Stimulated activated CD8-positive, alpha-beta memory T cell treated with anti-CD3 and anti-CD28 coated beads, Interleukin-7, amount 100 ng/mL, for 4 hours (primary cell): ENCODE measurements around the gene EPHA7.

ENCODE experiments used
- DNase-seq, 2 donors: peaks; one replicate each; pipeline ENCODE4 v3.0.0-alpha.2; 2020; ENCODE audit warnings: low read depth in 2 of 2

EPHA7 gene

GRCh38 chr6:93393554-93394074 lies 25.7 kb downstream of the EPHA7 start:
- DNase-seq, result no peak

GRCh38 chr6:93392797-93393196 lies 26.6 kb downstream of the EPHA7 start:
- DNase-seq, result no peak

GRCh38 chr6:93391965-93392364 lies 27.4 kb downstream of the EPHA7 start:
- no peak for DNase-seq

GRCh38 chr6:93389192-93389591 lies 30.2 kb downstream of the EPHA7 start:
- DNase-seq, result no peak

- no peak for DNase-seq
Measured at GRCh38 chr6:93388070-93388469, 31.3 kb downstream of the EPHA7 start.

GRCh38 chr6:93376026-93376540 lies 43.3 kb downstream of the EPHA7 start:
- no peak for DNase-seq

- DNase-seq, result no peak
Measured at GRCh38 chr6:93373445-93373844, 45.9 kb downstream of the EPHA7 start.

- no peak for DNase-seq
Measured at GRCh38 chr6:93371756-93372155, 47.6 kb downstream of the EPHA7 start.

GRCh38 chr6:93369586-93370134 lies 49.7 kb downstream of the EPHA7 start:
- DNase-seq, result no peak

- DNase-seq, result no peak
Measured at GRCh38 chr6:93366506-93366905, 52.9 kb downstream of the EPHA7 start.

- no peak for DNase-seq
Measured at GRCh38 chr6:93365445-93365844, 53.9 kb downstream of the EPHA7 start.

GRCh38 chr6:93358435-93358834 lies 60.9 kb downstream of the EPHA7 start:
- no peak for DNase-seq

- DNase-seq, result no peak
Measured at GRCh38 chr6:93352604-93353003, 66.8 kb downstream of the EPHA7 start.

GRCh38 chr6:93351222-93351621 lies 68.1 kb downstream of the EPHA7 start:
- no peak for DNase-seq

GRCh38 chr6:93350774-93351173 lies 68.6 kb downstream of the EPHA7 start:
- DNase-seq, result no peak

GRCh38 chr6:93344333-93344835 lies 75.0 kb downstream of the EPHA7 start:
- DNase-seq, result no peak

GRCh38 chr6:93343476-93343875 lies 75.9 kb downstream of the EPHA7 start:
- DNase-seq, result no peak

- DNase-seq, result no peak
Measured at GRCh38 chr6:93341900-93342613, 77.3 kb downstream of the EPHA7 start.

- DNase-seq, result no peak
Measured at GRCh38 chr6:93337772-93338394, 81.5 kb downstream of the EPHA7 start.

- no peak for DNase-seq
Measured at GRCh38 chr6:93337014-93337413, 82.3 kb downstream of the EPHA7 start.

- no peak for DNase-seq
Measured at GRCh38 chr6:93329301-93330000, 89.9 kb downstream of the EPHA7 start.

GRCh38 chr6:93327857-93328256 lies 91.5 kb downstream of the EPHA7 start:
- no peak for DNase-seq
